HUDEP-2 (cell line): ENCODE measurements around the gene COG5.

Experiments used
- DNase-seq, 76 experiments: peaks; one replicate each; lab custom pipeline; 2025; ENCODE audit not compliant: unreplicated experiment in 76 of 76; lab: John Stamatoyannopoulos, UW

Gene COG5

GRCh38 chr7:107468824-107469223, 94.9 kb downstream of the COG5 start:
- DNase-seq, result no peak

GRCh38 chr7:107467972-107468371, 95.7 kb downstream of the COG5 start:
- no peak for DNase-seq

- DNase-seq, result no peak
These were observed 99.0 kb downstream of the COG5 start for GRCh38 chr7:107464666-107465226.

GRCh38 chr7:107463139-107464078, 100.3 kb downstream of the COG5 start:
- peak in 38 of 76 experiments; percentile 1 to 44 (median 16) for DNase-seq

GRCh38 chr7:107461938-107462533, 101.7 kb downstream of the COG5 start:
- DNase-seq, result no peak

GRCh38 chr7:107453388-107453787, 110.3 kb downstream of the COG5 start:
- no peak for DNase-seq

- no peak for DNase-seq
These were observed 112.8 kb downstream of the COG5 start for GRCh38 chr7:107450970-107451369.

GRCh38 chr7:107446988-107447387, 116.7 kb downstream of the COG5 start:
- DNase-seq, result no peak

GRCh38 chr7:107446531-107446930, 117.2 kb downstream of the COG5 start:
- DNase-seq, result peak in 1 of 76 experiments; percentile 1

GRCh38 chr7:107442678-107443077, 121.0 kb downstream of the COG5 start:
- no peak for DNase-seq

- DNase-seq, result peak in 4 of 76 experiments; percentile 1 to 16 (median 10)
These were observed 121.9 kb downstream of the COG5 start for GRCh38 chr7:107441581-107442422.

- no peak for DNase-seq
These were observed 124.7 kb downstream of the COG5 start for GRCh38 chr7:107439025-107439424.

- DNase-seq, result no peak
These were observed 128.0 kb downstream of the COG5 start for GRCh38 chr7:107435749-107436148.

- DNase-seq, result no peak
These were observed 131.5 kb downstream of the COG5 start for GRCh38 chr7:107432261-107432660.

- DNase-seq, result no peak
These were observed 133.7 kb downstream of the COG5 start for GRCh38 chr7:107430057-107430456.

GRCh38 chr7:107428642-107429041, 135.1 kb downstream of the COG5 start:
- DNase-seq, result no peak

- no peak for DNase-seq
These were observed 136.3 kb downstream of the COG5 start for GRCh38 chr7:107427462-107427861.

- DNase-seq, result no peak
These were observed 149.5 kb downstream of the COG5 start for GRCh38 chr7:107414198-107414597.

- no peak for DNase-seq
These were observed 155.4 kb downstream of the COG5 start for GRCh38 chr7:107408349-107408748.

- peak in 1 of 76 experiments; percentile 3 for DNase-seq
These were observed 158.2 kb downstream of the COG5 start for GRCh38 chr7:107405559-107405958.
